Activated T-cell treated with anti-CD3 and anti-CD28 coated beads, Interleukin-2, amount 50 U/mL, for 24 hours (primary cell): Measurements from ENCODE around the gene NUDT10.
"Not testable (repeated sequence)": the region's sequence is repeated elsewhere in the genome, so short reads cannot be mapped to it uniquely, and the experiment has no call there.

ENCODE experiments used
- DNase-seq: peaks from one replicate; pipeline ENCODE4 v3.0.0-alpha.2; 2020
- H3K27ac Mint-ChIP-seq: 2 replicates; pipeline ENCODE4 v1.8.0; 2020; ENCODE audit warnings: mild to moderate bottlenecking, mixed read lengths
- H3K27me3 Mint-ChIP-seq: 2 replicates; pipeline ENCODE4 v1.8.0; 2020; ENCODE audit warnings: mixed read lengths
- H3K36me3 Mint-ChIP-seq: 2 replicates; pipeline ENCODE4 v1.8.0; 2020; ENCODE audit warnings: low read depth, mixed read lengths
- H3K4me1 Mint-ChIP-seq: 2 replicates; pipeline ENCODE4 v1.8.0; 2020; ENCODE audit warnings: low read depth, mixed read lengths
- H3K4me3 Mint-ChIP-seq: 2 replicates; pipeline ENCODE4 v1.8.0; 2020; ENCODE audit warnings: mild to moderate bottlenecking, moderate library complexity, mixed read lengths
- H3K9me3 Mint-ChIP-seq: 2 replicates; pipeline ENCODE4 v1.8.0; 2020; ENCODE audit warnings: mixed read lengths

The NUDT10 gene

DNA sequence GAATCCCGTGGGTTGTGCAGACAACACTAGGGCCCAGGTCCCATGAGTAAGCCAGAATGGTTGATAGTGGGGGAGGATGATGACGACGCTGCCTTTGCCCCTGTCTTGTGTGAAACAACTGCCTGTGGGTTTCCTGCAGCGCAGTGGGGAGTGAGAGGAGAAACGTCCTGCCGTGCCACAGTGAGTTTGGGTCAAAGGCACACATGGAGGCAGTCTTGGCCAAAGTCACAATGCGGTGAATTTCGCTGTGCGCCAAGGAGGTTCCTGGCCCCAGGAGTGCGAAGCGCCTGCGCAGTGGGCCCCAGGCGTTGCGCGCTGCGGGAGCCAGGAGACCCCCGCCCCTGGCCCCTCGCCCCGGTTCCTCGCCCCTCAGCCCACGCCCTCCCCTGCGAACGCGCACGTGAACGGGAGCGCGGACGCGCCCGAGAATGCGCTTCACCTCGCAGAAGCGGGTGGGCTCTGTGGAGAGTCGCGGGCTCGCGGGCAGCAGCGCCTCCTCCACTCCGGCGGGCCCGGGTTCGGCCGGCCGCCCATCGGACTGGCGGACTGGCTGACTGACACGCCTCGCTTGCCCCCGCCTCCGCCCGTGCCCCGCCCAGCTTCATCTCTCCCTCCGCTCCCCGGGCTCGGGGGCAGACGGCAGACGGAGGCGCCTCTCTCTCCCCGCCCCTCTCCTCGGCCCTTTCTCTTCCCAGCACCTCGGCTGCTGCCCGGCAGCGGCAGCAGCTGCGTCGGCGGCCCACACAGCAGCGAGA lies at the start of gene NUDT10:
Gene NUDT10 (plus strand): TSS at position 635 of the 755 bp plus-strand sequence. CDS start 144 bp downstream, outside the sequence.
- H3K27ac Mint-ChIP-seq = peak within 1 kb of the TSS; percentile 67
- peak within 1 kb of the TSS; percentile 84 for H3K4me3 Mint-ChIP-seq
- peaks cover 58% of the 10 kb centered on the region for H3K27me3 Mint-ChIP-seq
- peak; percentile 65 for DNase-seq
- no peaks in the 10 kb centered on the region for H3K9me3 Mint-ChIP-seq
- H3K36me3 Mint-ChIP-seq = peaks cover 1% of the 10 kb centered on the region
- peaks cover 12% of the 10 kb centered on the region for H3K4me1 Mint-ChIP-seq

DNA sequence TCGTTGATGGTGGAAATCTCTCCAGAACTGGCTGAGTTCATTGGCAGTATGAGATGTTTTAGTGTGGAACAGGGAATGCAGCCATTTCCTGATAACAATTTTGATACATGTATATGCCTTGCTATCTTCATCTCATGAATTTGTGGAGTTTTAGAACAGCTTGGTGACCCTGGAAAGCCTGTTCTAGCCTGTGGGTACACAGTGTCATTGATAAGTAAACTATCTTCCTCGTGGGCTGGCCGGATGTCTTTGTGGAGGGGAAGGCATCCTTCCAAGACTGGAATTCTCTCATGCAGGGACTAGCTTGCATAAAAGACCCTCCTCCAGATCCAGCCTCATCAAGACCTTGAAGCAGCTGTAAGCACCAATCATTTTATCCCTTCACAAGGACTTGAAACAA lies 40.2 kb upstream of the NUDT10 start:
- Mint-ChIP-seq H3K27me3 (peaks cover 20% of the 10 kb centered on the region), H3K4me1 (no peaks in the 10 kb centered on the region), H3K9me3 (peaks cover 2% of the 10 kb centered on the region), H3K27ac (no peak overlapping the region), H3K36me3 (peaks cover 8% of the 10 kb centered on the region), H3K4me3 (no peak overlapping the region)
- no peak for DNase-seq

DNA sequence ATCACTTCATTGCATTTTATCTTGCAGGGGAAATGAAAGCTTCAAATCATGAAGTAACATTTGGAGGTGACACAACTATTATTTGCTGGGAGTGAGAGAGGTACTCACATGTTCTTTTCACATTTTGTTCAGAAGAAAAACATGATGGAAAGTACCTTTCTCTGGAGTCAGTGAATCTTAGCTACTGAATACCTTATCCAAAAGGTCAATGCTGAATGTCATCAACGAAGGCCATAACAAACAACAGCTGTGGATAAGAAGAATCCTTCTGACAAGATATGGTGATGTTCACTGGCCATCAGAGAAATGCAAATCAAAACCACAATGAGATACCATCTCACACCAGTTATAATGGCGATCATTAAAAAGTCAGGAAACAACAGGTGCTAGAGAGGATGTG lies 36.5 kb upstream of the NUDT10 start:
- no peaks in the 10 kb centered on the region for H3K4me1 Mint-ChIP-seq
- H3K36me3 Mint-ChIP-seq = peaks cover 9% of the 10 kb centered on the region
- H3K27me3 Mint-ChIP-seq = peaks cover 28% of the 10 kb centered on the region
- H3K27ac Mint-ChIP-seq = no peak overlapping the region
- no peak overlapping the region for H3K4me3 Mint-ChIP-seq
- no peak for DNase-seq
- H3K9me3 Mint-ChIP-seq = no peaks in the 10 kb centered on the region

DNA sequence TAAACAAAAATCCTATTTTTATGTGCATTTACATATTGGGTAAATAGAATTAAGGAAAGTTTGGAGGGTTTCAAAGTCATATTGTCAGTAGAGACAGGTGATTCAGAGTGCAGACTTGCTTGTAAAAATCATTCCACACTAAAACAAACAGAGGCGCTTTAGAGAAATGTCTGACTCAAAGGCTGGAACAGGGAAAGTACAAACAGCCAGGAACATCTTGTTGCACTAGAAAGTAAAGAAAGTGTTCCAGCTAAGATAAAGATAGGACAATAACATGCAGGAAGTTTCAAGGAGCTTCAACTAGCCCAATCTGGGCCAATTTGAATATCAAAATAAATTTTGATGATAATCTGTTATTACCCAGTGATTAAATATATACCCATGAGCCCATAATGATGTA lies 16.4 kb upstream of the NUDT10 start:
- no peak for DNase-seq
- Mint-ChIP-seq H3K4me3 (no peak overlapping the region), H3K36me3 (no peaks in the 10 kb centered on the region), H3K4me1 (no peaks in the 10 kb centered on the region), H3K9me3 (no peaks in the 10 kb centered on the region), H3K27ac (no peak overlapping the region), H3K27me3 (peaks cover 31% of the 10 kb centered on the region)

GRCh38 chrX:51332943-51333785 lies 542 bp downstream of the NUDT10 start:
- Mint-ChIP-seq H3K4me1 (peaks cover 12% of the 10 kb centered on the region), H3K27me3 (peaks cover 60% of the 10 kb centered on the region), H3K4me3 (peak overlapping the region; percentile 84), H3K27ac (peak overlapping the region; percentile 67)
- DNase-seq, H3K36me3 Mint-ChIP-seq, H3K9me3 Mint-ChIP-seq: not testable (repeated sequence)

DNA sequence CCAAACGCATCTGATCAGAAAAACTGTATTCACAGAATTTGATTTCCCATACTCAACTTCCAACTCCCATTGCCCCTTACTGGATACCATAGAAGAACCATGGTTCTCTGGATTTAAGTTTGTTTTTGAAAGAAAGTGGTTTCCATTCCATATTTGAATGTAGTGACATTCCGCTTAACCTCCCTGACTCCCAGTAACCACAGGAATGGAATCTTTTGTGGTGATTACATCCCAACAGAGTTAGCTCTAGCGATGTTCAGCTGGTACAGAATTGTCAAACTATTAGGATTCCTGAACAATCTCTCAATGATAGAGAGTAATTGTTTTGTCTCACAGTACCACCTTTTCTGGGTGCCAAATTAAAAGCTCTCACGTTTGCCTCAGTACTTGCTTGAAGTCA lies 1.7 kb downstream of the NUDT10 start:
- H3K9me3 Mint-ChIP-seq = no peaks in the 10 kb centered on the region
- peaks cover 12% of the 10 kb centered on the region for H3K4me1 Mint-ChIP-seq
- no peak for DNase-seq
- no peak overlapping the region for H3K4me3 Mint-ChIP-seq
- peaks cover 1% of the 10 kb centered on the region for H3K36me3 Mint-ChIP-seq
- H3K27me3 Mint-ChIP-seq = peaks cover 64% of the 10 kb centered on the region
- H3K27ac Mint-ChIP-seq = no peak overlapping the region

DNA sequence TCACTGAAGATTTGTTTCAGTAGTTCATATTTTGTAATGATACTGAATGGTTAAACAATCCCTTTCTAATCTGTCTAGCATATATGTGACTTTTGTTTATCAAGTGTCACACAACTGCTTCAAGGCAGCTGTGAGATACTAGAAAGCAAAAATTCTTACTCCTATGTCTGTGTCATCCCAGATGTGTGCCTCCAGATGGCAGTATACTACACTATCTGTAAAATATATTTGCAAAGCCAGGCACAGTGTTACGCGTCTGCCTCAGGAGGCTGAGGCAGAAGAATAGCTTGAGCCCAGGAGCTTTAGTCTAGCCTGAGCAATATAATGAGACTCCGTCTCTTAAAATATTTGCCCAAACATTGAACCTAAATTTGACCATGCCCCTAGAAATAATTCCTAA lies 4.0 kb downstream of the NUDT10 start:
- H3K4me3 Mint-ChIP-seq = no peak overlapping the region
- no peaks in the 10 kb centered on the region for H3K9me3 Mint-ChIP-seq
- no peak overlapping the region for H3K27ac Mint-ChIP-seq
- no peak for DNase-seq
- peaks cover 1% of the 10 kb centered on the region for H3K36me3 Mint-ChIP-seq
- H3K27me3 Mint-ChIP-seq = peaks cover 48% of the 10 kb centered on the region
- H3K4me1 Mint-ChIP-seq = peaks cover 12% of the 10 kb centered on the region

DNA sequence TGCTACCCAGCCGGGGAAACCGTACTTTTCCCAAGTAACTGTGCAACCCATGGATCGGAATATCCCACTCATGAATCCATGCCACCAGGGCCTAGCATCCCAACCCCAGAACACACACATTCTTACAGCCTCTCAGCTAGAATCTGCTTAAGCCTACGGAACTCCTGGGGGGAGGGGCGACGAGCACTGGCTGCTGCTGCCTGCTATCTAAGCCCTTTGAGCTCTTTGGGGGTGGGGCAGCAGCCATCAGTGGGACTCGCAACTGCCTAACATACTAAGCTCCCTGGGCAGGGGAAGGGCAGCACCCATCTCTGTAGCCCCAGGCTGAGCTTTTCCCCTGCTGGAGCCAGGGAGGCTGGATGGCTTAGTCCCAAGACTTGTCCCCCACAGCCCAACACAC lies 28.6 kb downstream of the NUDT10 start:
- no peak overlapping the region for H3K27ac Mint-ChIP-seq
- H3K4me1 Mint-ChIP-seq = no peaks in the 10 kb centered on the region
- DNase-seq = no peak
- H3K27me3 Mint-ChIP-seq = peaks cover 54% of the 10 kb centered on the region
- H3K9me3 Mint-ChIP-seq = peaks cover 7% of the 10 kb centered on the region
- H3K4me3 Mint-ChIP-seq = no peak overlapping the region
- peaks cover 9% of the 10 kb centered on the region for H3K36me3 Mint-ChIP-seq

- Mint-ChIP-seq H3K27me3 (peaks cover 33% of the 10 kb centered on the region), H3K4me1 (peaks cover 2% of the 10 kb centered on the region), H3K9me3 (no peaks in the 10 kb centered on the region), H3K4me3 (no peak overlapping the region), H3K27ac (no peak overlapping the region), H3K36me3 (no peaks in the 10 kb centered on the region)
- DNase-seq = no peak
These were observed 44.0 kb downstream of the NUDT10 start for GRCh38 chrX:51376672-51377071.
